Ramos (cell line): ENCODE measurements around the gene ZBED1.

Source experiments
- in situ Hi-C: fragments of 300-500 bp; cut with MboI; formaldehyde crosslinking; loops from one replicate; pipeline ENCODE4 v1.14.3; 2022; ENCODE audit warnings: low sequenced_read_pairs; ENCODE audit not compliant: unreplicated experiment

Gene ZBED1

DNA sequence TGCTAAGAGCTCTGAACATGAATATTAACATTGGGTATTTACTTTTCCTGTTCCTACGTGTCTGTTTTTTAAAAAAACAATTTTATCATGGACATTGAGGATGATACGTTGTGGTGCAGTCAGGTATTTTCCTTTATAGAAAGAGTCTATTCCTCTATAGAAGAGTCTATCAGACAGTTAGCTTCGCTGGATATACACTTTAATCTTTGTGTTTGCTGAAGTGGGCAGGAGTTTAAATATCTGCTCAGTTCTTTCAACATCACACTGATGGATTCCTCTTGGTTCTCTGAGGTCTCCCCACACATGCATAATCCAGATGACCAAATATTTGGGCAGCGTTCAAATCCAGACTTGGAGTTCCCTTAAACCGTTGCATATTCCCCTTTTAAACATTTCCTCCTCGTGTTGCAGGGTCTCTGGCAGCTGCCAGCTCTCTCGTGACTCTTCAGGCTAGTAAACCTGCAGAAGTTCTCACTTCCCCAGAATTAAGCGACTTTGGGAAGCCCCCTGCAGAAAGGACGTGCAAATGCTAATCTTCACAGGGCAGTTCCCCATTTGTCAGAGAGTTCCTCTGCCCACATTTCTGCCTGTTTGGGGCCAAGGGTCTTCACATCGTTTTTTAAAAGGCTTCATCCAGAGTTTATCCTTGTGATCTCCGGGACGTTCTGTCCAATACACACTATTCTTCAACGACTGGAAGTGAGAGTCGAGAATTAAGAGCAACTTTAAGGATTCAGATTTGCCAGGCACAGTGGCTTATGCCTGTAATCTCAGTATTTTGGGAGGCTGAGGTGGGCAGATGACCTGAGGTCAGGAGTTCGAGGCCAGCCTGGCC lies 20.5 kb upstream of the ZBED1 start:
- in situ Hi-C loops: loop anchor here (25.0 kb wide), 1 partner anchor 1059 kb away; the partner anchor contains the start of gene ASMTL

DNA sequence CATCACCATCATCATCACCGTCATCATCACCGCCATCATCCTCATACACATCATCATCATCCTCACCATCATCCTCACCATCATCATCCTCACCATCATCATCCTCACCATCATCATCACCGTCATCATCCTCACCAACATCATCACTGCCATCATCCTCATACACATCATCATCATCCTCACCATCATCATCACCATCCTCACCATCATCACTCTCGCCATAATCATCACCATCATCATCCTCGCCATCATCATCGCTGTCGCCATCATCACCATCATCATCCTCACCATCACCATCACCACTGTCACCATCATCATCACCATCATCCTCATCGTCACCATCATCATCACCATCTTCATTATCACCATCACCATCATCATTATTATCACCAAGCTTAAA lies 19.8 kb upstream of the ZBED1 start:
- in situ Hi-C loops: loop anchor here (25.0 kb wide), 1 partner anchor 1058 kb away; the partner anchor contains the start of gene ASMTL

DNA sequence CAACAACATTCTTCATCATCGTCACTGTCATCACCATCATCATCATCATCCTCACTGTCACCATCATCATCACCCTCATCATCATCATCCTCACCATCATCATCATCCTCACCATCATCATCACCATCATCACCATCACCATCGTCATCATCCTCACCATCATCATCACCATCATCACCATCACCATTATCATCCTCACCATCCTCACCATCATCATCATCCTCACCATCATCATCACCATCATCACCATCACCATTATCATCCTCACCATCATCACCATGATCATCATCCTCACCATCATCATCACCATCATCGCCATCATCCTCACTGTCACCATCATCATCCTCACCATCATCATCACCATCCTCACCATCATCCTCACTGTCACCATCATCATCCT lies 18.9 kb upstream of the ZBED1 start:
- in situ Hi-C loops: loop anchor here (25.0 kb wide), 1 partner anchor 1057 kb away; the partner anchor contains the start of gene ASMTL

DNA sequence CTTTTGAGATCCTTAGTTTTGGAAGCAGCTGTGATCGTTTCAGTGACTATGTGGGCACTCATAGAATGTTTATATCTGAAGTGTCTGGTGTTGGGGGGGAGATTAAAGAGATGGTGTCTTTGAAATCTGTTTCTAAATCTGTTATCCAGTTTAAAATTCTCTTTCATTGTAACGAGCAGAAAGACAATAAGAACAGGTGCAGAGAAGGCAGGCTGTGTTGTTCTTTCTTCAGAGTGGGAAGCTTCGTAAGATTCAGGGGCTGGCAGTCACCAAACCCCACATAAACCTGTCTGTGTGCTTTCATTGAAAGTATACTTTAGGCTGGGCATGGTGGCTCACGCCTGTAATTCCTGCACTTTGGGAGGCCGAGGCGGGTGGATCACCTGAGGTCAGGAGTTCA lies 16.3 kb upstream of the ZBED1 start:
- in situ Hi-C loops: loop anchor here (25.0 kb wide), 1 partner anchor 1055 kb away; the partner anchor contains the start of gene ASMTL

DNA sequence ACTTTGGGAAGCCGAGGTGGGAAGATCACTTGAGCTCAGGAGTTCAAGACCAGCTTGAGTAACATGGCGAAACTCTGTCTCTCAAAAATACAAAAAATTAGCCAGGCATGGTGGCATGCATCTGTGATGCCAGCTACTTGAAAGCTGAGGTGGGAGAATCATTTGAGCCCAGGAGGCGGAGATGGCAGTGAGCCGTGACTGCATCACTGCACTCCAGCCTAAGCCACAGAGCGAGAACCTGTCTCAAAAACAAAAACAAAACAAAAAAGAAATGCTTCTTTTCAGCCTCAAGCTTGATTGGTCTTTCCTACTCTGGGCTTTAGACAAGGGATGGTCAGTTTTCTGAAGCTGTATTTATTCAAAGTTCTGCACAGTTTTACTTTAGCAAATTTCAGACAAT lies 15.8 kb upstream of the ZBED1 start:
- in situ Hi-C loops: loop anchor here (25.0 kb wide), 1 partner anchor 1054 kb away; the partner anchor contains the start of gene ASMTL

DNA sequence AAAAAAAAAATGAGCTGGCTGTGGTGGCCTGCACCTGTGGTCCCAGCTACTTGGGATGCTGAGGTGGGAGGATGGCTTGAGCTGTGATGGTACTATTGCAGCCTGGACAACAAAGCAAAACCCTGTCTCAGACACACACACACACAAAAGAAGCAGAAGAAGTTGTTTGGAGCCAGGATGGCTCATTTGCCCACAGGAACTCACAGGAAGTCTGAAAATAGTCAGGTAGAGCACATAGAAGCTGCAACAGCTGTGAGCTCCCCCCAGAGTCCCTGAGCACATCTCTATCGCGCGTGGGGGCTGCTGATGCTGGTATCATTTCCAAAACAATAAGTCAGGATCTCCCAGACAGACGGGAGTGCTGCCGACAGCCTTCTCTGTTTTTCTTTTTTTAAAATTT lies 13.4 kb upstream of the ZBED1 start:
- in situ Hi-C loops: loop anchor here (25.0 kb wide), 1 partner anchor 1052 kb away; the partner anchor contains the start of gene ASMTL

DNA sequence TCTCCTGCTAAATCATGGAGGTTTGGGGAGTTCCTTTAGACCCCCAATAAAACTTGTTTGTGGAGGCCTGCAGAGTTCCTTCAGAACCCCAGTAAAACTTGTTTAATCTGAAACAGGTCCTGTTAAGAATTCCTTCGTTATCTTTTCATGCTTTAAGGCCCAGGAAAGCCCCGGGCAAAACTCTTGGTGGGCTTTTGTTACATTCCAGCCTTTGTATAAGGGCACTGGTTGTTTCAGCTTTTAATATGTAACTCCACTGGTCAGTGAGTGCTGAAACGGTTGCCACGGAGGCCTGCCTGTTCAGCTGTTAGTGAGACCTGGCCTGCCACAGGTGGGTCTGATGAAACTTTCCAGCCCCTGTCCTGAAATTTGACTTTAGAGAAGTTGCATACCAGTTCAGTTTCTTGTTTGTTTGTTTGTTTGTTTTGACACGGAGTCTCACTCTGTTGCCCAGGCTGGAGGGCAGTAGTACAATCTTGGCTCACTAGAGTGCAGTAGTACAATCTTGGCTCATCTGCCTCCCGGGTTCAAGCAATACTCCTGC lies 12.4 kb upstream of the ZBED1 start:
- in situ Hi-C loops: loop anchor here (25.0 kb wide), 1 partner anchor 1051 kb away; the partner anchor contains the start of gene ASMTL

DNA sequence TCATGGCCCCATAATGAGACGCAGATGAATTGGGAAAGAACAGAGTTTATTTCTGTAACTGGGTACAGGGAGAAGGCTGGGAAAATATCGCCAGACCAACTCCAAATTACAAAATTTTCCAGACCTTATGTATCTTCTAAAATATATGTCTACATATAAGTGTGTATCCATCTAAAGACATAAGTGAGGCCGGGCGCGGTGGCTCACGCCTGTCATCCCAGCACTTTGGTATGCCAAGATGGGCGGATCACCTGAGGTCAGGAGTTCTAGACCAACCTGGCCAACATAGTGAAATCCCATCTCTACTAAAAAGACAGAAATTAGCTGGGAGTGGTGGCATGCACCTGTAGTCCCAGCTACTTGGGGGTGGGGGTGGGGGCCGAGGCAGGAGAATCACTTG lies 11.7 kb upstream of the ZBED1 start:
- in situ Hi-C loops: loop anchor here (25.0 kb wide), 1 partner anchor 1050 kb away; the partner anchor contains the start of gene ASMTL

DNA sequence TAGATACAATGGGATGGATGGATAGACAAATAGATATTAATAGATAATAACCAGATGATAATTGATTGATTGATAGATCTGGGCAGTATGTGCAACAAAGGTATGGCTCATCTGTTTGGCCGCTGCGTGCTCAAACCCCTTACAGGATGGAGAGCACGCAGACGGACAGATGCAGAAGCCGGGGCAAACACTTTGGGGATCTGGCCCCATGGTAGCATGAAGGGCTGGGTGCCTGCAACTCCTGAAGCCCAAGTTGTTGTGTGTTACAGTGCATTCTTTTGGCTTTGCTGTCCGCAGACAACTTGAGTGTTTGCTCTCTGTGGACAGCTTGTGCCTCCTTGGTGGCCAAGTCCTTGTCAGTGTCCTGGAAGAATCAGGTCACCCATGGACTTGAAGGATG lies 10.6 kb upstream of the ZBED1 start:
- in situ Hi-C loops: loop anchor here (25.0 kb wide), 1 partner anchor 1049 kb away; the partner anchor contains the start of gene ASMTL

DNA sequence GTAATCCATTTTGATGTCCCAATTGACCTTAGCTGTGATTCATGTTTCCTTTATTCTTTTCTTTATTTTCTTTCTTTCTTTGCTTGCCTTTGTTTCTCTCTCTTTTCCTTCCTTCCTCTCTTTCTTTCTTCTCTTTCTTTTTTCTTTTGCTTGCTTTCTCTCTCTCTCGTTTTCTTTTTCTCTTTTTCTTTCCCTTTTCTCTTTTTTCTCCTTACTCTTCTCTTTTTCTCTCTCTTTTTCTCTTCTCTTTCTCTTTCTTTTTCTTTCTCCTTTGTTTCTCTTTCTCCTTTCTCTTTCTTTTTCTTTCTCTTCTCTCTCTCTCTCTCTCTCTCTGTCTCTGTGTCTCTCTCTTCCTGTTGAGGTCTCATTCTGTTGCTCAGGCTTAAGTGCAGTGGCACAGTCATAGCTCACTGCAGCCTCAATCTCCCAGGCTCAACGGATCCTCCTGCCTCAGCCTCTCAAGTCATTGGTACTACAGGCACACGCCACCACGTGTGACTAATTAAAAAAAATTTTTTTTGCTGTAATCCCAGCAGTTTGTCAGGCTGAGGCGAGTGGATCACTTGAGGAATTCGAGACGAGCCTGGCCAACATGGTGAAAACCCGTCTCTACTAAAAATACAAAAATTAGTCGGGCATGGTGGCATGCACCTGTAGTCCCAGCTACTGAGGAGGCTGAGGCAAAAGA lies 8.0 kb upstream of the ZBED1 start:
- in situ Hi-C loops: loop anchor here (25.0 kb wide), 1 partner anchor 1046 kb away; the partner anchor contains the start of gene ASMTL

DNA sequence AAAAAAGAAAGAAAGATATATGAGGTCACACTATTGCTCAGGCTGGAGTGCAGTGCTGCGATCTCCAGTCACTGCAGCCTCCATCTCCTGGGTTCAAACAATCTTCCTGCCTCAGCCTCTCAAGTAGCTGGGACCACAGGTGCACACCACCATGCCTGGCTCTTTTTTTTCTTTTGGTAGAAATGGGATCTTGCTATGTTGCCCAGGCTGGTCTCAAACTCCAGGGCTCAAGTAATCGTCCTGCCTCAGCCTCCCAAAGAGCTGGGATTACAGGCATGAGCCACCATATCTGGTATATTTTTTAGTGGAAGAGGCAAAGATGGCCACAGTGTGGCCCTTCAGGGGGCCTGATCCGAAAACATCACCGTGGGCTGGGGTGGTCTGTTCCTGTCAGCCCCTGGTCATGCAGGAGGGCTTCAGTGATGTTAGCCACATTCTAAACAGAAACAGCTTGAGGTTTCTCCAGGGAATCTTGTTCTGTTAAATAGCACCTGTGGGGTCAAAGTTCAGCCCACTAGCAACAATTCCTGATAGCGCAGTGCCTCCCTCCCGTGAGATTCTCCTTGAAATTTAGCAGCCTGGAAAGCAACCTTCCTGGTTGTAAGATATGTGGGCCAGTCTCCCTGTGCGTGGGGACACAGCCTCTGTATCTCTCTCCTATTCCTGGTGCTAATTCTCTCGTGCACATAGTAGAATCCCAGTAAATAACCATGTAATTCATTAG lies 7.3 kb upstream of the ZBED1 start:
- in situ Hi-C loops: loop anchor here (25.0 kb wide), 1 partner anchor 1046 kb away; the partner anchor contains the start of gene ASMTL

DNA sequence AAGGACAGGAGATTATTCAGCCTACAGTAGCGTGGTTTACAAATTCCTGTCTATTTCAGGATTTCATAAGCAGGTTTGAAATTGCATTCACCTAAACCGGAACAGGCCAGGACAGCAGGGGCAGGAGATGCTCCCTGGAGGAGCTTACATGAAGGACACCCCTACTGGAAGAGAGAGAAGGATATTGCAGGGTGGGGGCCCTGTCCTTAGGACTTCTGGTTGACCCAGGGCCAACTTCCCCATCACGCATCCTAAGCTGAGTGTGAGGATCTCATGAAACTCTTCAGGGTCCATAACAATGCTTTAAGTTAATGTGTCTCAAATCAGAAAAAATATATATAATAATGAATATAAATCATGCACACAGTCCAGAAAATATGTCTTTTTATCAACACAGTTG lies 6.4 kb upstream of the ZBED1 start:
- in situ Hi-C loops: loop anchor here (25.0 kb wide), 1 partner anchor 1045 kb away; the partner anchor contains the start of gene ASMTL

DNA sequence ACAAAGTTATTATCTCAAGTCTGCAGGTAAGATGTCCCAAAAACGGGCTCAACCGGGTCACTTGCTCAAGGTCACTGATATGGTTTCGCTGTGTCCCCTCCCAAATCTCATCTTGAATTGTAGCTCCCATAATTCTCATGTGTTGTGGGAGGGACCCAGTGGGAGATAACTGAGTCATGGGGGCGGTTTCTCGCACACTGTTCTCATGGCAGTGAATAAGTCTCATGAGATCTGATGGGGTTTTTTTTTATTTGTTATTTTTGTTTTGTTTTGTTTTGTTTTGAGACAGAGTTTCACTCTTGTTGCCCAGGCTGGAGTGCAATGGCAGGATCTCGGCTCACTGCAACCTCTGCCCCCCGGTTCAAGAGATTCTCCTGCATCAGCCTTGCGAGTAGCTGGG lies 4.6 kb upstream of the ZBED1 start:
- in situ Hi-C loops: loop anchor here (25.0 kb wide), 1 partner anchor 1043 kb away; the partner anchor contains the start of gene ASMTL

DNA sequence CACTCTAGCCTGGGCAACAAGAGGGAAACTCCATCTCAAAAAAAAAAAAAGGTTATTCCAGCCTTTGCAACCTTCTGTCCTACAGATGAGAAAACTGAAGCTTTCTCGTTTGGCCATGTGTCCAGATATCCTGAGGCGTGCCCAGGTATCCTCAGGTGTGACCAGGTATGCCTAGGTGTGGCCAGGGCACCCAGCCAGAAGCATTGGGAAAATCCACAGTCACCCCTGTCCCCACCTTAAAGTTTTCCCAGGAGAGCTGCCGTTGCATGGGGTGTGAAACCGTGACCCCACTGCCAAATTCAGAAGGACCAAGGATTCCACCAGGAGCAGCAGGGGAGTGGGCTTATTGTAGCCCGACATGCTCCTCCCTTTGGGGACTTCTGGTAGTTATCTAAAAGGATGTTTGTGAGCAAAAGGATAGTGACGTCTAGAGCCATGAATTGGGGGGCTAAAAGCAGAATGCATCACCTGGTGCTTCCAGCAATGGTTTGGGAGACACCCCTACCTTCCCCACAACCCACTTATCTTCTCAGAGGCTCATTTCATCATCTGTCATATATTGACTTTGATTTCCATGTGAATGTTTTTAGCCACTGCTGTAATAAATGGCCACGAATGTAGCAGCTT lies 4.0 kb upstream of the ZBED1 start:
- in situ Hi-C loops: loop anchor here (25.0 kb wide), 1 partner anchor 1043 kb away; the partner anchor contains the start of gene ASMTL

DNA sequence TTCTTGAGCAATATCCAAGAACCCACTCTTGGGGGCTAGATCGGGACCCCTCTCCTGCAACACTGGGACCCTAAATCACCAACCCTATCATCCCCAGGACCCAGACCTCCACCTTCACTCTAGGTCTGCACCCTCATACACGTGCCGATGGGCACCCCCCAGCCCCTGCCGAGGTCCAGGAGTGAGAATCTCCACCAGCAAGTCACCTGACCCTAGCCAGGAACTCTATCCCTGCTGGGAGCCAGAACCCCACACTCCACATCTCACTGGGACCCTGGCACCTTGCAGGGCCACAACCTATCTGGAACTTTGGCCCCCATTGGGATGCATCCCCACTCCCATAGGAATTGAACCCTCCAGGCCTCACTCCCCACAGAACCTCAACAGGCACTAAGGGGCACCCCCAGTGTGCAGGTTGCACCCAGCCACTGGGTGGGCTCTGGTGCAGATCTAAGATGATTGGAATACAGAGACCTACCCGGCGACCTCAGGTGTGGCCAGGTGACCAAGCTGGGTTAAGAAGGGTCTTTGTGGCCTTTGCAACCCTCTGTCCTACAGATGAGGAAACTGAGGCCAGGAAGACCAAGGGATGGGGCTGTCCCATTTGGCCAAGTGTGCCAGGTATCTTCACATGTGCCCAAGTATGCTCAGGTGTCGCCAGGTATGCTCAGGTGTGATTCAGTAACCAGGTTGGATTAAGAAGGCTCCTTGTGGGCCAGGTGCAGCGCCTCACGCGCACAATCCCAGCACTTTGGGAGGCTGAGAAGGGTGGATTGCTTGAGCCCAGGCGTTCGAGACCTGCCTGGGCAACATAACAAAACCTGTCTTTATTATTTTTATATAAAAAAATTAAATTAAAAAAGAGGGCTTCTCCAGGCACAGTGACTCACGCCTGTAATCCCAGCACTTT lies 3.1 kb upstream of the ZBED1 start:
- in situ Hi-C loops: loop anchor here (25.0 kb wide), 1 partner anchor 1042 kb away; the partner anchor contains the start of gene ASMTL

DNA sequence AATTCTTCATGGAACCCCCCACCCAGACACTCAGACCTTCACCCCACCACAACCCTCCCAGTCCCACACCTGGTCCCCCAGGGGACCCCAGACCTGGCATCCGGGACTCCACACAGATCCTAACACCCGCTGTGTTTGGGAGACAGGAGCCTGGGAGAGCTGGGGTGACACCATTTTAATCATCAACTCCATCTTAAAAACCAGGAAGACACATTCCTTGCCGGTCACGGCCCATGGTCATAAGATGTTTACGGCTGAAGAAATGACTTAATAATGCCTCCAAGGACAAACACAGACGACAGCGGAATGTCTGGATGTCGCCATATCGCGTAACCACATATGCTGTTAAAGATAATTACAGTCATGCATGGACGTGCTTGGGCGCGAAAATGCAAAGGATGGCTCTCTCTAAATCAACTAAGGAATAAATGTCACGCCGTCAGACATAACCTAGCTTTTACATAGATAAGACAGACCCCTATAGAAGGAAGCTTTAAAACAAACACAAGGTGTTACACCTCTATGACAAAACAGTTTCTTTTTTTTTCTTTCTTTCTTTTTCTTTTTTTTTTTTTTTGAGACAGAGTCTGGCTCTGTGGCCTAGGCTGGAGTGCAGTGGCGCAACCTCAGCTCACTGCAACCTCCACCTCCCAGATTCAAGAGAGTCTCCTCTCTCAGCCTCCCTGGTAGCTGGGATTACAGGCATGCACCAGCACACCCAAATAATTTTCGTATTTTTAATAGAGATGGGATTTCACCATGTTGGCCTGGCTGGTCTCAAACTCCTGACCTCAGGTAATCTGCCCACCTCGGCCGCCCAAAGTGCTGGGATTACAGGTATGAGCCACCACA lies 2.1 kb upstream of the ZBED1 start:
- in situ Hi-C loops: loop anchor here (25.0 kb wide), 1 partner anchor 1041 kb away; the partner anchor contains the start of gene ASMTL

DNA sequence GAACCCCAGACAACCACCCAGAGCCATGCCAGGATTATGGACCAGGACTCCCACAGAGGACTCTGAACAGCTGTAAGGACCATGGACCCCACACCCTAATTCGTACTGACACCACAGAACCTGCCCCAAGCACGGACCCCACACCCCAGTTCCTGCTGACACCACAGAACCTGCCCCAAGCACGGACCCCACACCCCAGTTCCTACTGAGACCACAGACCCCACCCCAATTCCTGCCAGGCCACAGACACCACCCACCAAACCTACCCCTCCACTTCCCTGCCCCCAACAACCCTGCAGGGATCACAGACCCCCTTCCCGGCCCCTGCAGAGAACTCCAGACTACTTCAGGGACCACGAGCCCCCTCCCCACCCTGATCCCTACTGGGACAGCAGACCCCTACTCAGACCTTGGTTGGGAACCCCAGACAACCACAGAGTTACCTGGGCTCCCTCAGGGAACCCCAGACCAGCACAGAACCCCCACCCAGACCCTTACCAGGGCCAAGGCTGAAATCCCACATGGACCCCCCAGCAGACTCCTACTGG lies 1.4 kb upstream of the ZBED1 start:
- in situ Hi-C loops: loop anchor here (25.0 kb wide), 1 partner anchor 1040 kb away; the partner anchor contains the start of gene ASMTL
